ENCODE measurements around the gene FSD1L. TPM values are rescaled to one million over a fixed set of nuclear protein-coding genes. Genes with fewer than 3 reads are reported as not detected.

FSD1L gene
- 1.6 TPM for total RNA-seq

- DNase-seq (ENCODE audit: low read depth in 2 of 3, low spot score in 2 of 3) = peak; percentile 44 to 78 (median 75)
These were observed at the start of gene FSD1L for GRCh38 chr9:105447814-105448812. TSS of gene FSD1L (plus strand) at chr9:105448034. CDS start at chr9:105448221, 187 bp downstream.

GRCh38 chr9:105399117-105399516 lies 48.7 kb upstream of the FSD1L start:
- no peak for DNase-seq (ENCODE audit: low read depth in 2 of 3, low spot score in 2 of 3)

- no peak for DNase-seq (ENCODE audit: low read depth in 2 of 3, low spot score in 2 of 3)
These were observed 46.2 kb upstream of the FSD1L start for GRCh38 chr9:105401651-105402050.

- DNase-seq (ENCODE audit: low read depth in 2 of 3, low spot score in 2 of 3) = no peak
These were observed 44.1 kb upstream of the FSD1L start for GRCh38 chr9:105403552-105404248.

- DNase-seq (ENCODE audit: low read depth in 2 of 3, low spot score in 2 of 3) = peak; percentile 31 to 75 (median 46)
These were observed 42.2 kb upstream of the FSD1L start for GRCh38 chr9:105405514-105406131.

- DNase-seq (ENCODE audit: low read depth in 2 of 3, low spot score in 2 of 3) = no peak
These were observed 41.5 kb upstream of the FSD1L start for GRCh38 chr9:105406369-105406768.

- DNase-seq (ENCODE audit: low read depth in 2 of 3, low spot score in 2 of 3) = no peak
These were observed 34.3 kb upstream of the FSD1L start for GRCh38 chr9:105413525-105413924.

GRCh38 chr9:105414947-105415661 lies 32.7 kb upstream of the FSD1L start:
- DNase-seq (ENCODE audit: low read depth in 2 of 3, low spot score in 2 of 3) = peak; percentile 42 to 75 (median 54)

GRCh38 chr9:105415662-105415980 lies 32.2 kb upstream of the FSD1L start:
- no peak for DNase-seq (ENCODE audit: low read depth in 2 of 3, low spot score in 2 of 3)

- no peak for DNase-seq (ENCODE audit: low read depth in 2 of 3, low spot score in 2 of 3)
These were observed 31.0 kb upstream of the FSD1L start for GRCh38 chr9:105416840-105417239.

- DNase-seq (ENCODE audit: low read depth in 2 of 3, low spot score in 2 of 3) = no peak
These were observed 29.0 kb upstream of the FSD1L start for GRCh38 chr9:105418588-105419500.

- no peak for DNase-seq (ENCODE audit: low read depth in 2 of 3, low spot score in 2 of 3)
These were observed 27.8 kb upstream of the FSD1L start for GRCh38 chr9:105419816-105420597.

GRCh38 chr9:105421154-105421553 lies 26.7 kb upstream of the FSD1L start:
- DNase-seq (ENCODE audit: low read depth in 2 of 3, low spot score in 2 of 3) = no peak

GRCh38 chr9:105421864-105422263 lies 26.0 kb upstream of the FSD1L start:
- DNase-seq (ENCODE audit: low read depth in 2 of 3, low spot score in 2 of 3) = no peak

GRCh38 chr9:105425816-105426433 lies 21.9 kb upstream of the FSD1L start:
- peak in 1 of 3 donors; percentile 28 for DNase-seq (ENCODE audit: low read depth in 2 of 3, low spot score in 2 of 3)

- no peak for DNase-seq (ENCODE audit: low read depth in 2 of 3, low spot score in 2 of 3)
These were observed 21.2 kb upstream of the FSD1L start for GRCh38 chr9:105426657-105427056.

- DNase-seq (ENCODE audit: low read depth in 2 of 3, low spot score in 2 of 3) = no peak
These were observed 16.2 kb upstream of the FSD1L start for GRCh38 chr9:105431424-105432246.
